H1 (cell line): ENCODE results near the gene ITGB5. TPM values are rescaled to one million over a fixed set of nuclear protein-coding genes. Genes with fewer than 3 reads are reported as not detected.

Experiments
- CTCF ChIA-PET: fragments of 300-600 bp; sonication (Branson Sonifier 250); formaldehyde crosslinking; loops from one replicate; lab custom pipeline; 2021; ENCODE audit not compliant: partially characterized antibody; lab: Charles Lee
- POLR2A ChIA-PET: fragments of 300-600 bp; sonication (Branson Sonifier 250); formaldehyde crosslinking; loops from one replicate; lab custom pipeline; 2021; ENCODE audit warnings: inconsistent platforms; ENCODE audit not compliant: partially characterized antibody; lab: Charles Lee
- DNase-seq, 2 experiments: peaks; one replicate each; pipeline versions ENCODE4 v3.0.0 to v3.0.0-alpha.2; 2010 to 2022; ENCODE audit warnings: low spot score in 2 of 2, low read depth in 1 of 2, mixed read lengths in 1 of 2
- FAIRE-seq: peaks from 2 replicates; lab custom pipeline; 2011; peaks lifted over from hg19 to GRCh38; lab: Jason Lieb, UNC
- H2AFZ ChIP-seq: 2 replicates; pipeline ENCODE4 v1.8.1; 2012; ENCODE audit warnings: low read length, inconsistent platforms
- H2AK5ac ChIP-seq: 2 replicates; pipeline ENCODE4 v1.6.1; 2013; ENCODE audit warnings: low read depth, low read length
- H2BK120ac ChIP-seq: replicated peaks from 2 replicates; pipeline ENCODE3; 2013; ENCODE audit warnings: low read depth, low read length, inconsistent platforms
- H2BK12ac ChIP-seq: 2 replicates; pipeline ENCODE4 v1.6.1; 2013; ENCODE audit warnings: low read depth, low read length
- H2BK15ac ChIP-seq: 2 replicates; pipeline ENCODE4 v1.6.1; 2013; ENCODE audit warnings: low read length
- H2BK20ac ChIP-seq: 2 replicates; pipeline ENCODE4 v1.6.1; 2013; ENCODE audit warnings: low read length
- H2BK5ac ChIP-seq: 2 replicates; pipeline ENCODE4 v1.6.1; 2013; ENCODE audit warnings: low read depth, low read length
- H3K14ac ChIP-seq: 2 replicates; pipeline ENCODE4 v1.6.1; 2013; ENCODE audit warnings: inconsistent platforms; ENCODE audit not compliant: insufficient read length
- H3K18ac ChIP-seq: 2 replicates; pipeline ENCODE4 v1.6.1; 2013; ENCODE audit warnings: low read length; ENCODE audit errors: extremely low read depth
- H3K23ac ChIP-seq: 2 replicates; pipeline ENCODE4 v1.6.1; 2013; ENCODE audit warnings: inconsistent platforms; ENCODE audit not compliant: insufficient read length
- H3K23me2 ChIP-seq: 2 replicates; pipeline ENCODE4 v1.6.1; 2013; ENCODE audit warnings: low read depth, low read length
- H3K27ac ChIP-seq: 2 replicates; pipeline ENCODE4 v1.6.1; 2011; ENCODE audit warnings: low read depth, low read length, inconsistent platforms
- H3K27me3 ChIP-seq, 4 experiments: replicated peaks in 1 of 4; 1 replicate in 1 of 4; 2 replicates in 3 of 4; pipeline versions ENCODE4 v1.6.1 to v1.8.1; 2011 to 2013; ENCODE audit warnings: low read length in 3 of 4, mild to moderate bottlenecking in 3 of 4, inconsistent platforms in 2 of 4, mixed read lengths in 2 of 4, moderate library complexity in 1 of 4; ENCODE audit not compliant: control insufficient read depth in 3 of 4, insufficient read depth in 3 of 4; ENCODE audit errors: extremely low read depth in 1 of 4
- H3K36me3 ChIP-seq, 4 experiments: 2 replicates each; pipeline versions ENCODE4 v1.6.1 to v1.8.1; 2011 to 2013; ENCODE audit warnings: mild to moderate bottlenecking in 4 of 4, low read length in 3 of 4, moderate library complexity in 2 of 4, control low read depth in 1 of 4, inconsistent platforms in 1 of 4; ENCODE audit not compliant: insufficient read depth in 4 of 4, control insufficient read depth in 2 of 4
- H3K4ac ChIP-seq: replicated peaks from 2 replicates; pipeline ENCODE3; 2013; ENCODE audit warnings: low read length, low read depth, mixed read lengths, inconsistent platforms; ENCODE audit not compliant: insufficient read length
- H3K4me1 ChIP-seq, 4 experiments: replicated peaks in 1 of 4; 1 replicate in 1 of 4; 2 replicates in 3 of 4; pipeline versions ENCODE4 v1.6.1 to v1.8.1; 2011 to 2013; ENCODE audit warnings: low read length in 3 of 4, inconsistent platforms in 2 of 4, mixed read lengths in 1 of 4; ENCODE audit not compliant: insufficient read depth in 4 of 4, control insufficient read depth in 3 of 4
- H3K4me2 ChIP-seq, 2 experiments: 2 replicates each; pipeline versions ENCODE4 v1.6.1 to v1.8.1; 2011 to 2013; ENCODE audit warnings: low read depth in 2 of 2, low read length in 2 of 2, control low read depth in 1 of 2, inconsistent platforms in 1 of 2, mild to moderate bottlenecking in 1 of 2; ENCODE audit not compliant: insufficient read depth in 1 of 2
- H3K4me3 ChIP-seq, 4 experiments: fragments of 200-600, 300-600 bp in 1 of 4; sonication (generic), shearing (Covaris generic), sonication (Bioruptor Twin) in 1 of 4; 2 replicates each; pipeline versions ENCODE4 v1.5.1 to v1.8.1; 2011 to 2016; ENCODE audit warnings: low read length in 4 of 4, low read depth in 3 of 4, control low read depth in 2 of 4, inconsistent platforms in 2 of 4, mild to moderate bottlenecking in 2 of 4, mixed read lengths in 1 of 4, moderate library complexity in 1 of 4; ENCODE audit not compliant: insufficient read depth in 2 of 4; ENCODE audit errors: extremely low read depth in 1 of 4
- H3K56ac ChIP-seq: replicated peaks from 2 replicates; pipeline ENCODE3; 2013; ENCODE audit warnings: low read depth, mild to moderate bottlenecking, mixed read lengths, low read length, inconsistent platforms; ENCODE audit not compliant: insufficient read length
- H3K79me1 ChIP-seq: 2 replicates; pipeline ENCODE4 v1.6.1; 2013; ENCODE audit warnings: low read depth, low read length, control low read depth
- H3K79me2 ChIP-seq, 2 experiments: 2 replicates each; pipeline versions ENCODE4 v1.6.1 to v1.8.1; 2012 to 2013; ENCODE audit warnings: low read length in 2 of 2, mild to moderate bottlenecking in 2 of 2, inconsistent platforms in 1 of 2; ENCODE audit not compliant: insufficient read depth in 2 of 2, control insufficient read depth in 1 of 2
- H3K9ac ChIP-seq, 4 experiments: replicated peaks in 1 of 4; 1 replicate in 1 of 4; 2 replicates in 3 of 4; pipeline versions ENCODE4 v1.6.1 to v1.8.1; 2011 to 2013; ENCODE audit warnings: low read depth in 3 of 4, low read length in 3 of 4, control low read depth in 2 of 4, mild to moderate bottlenecking in 2 of 4, moderate library complexity in 2 of 4, inconsistent platforms in 1 of 4; ENCODE audit errors: extremely low read depth in 1 of 4
- H3K9me3 ChIP-seq, 2 experiments: 2 replicates each; pipeline versions ENCODE4 v1.6.1 to v1.8.1; 2012 to 2013; ENCODE audit warnings: mild to moderate bottlenecking in 2 of 2, moderate library complexity in 2 of 2, control low read depth in 1 of 2, inconsistent platforms in 1 of 2, low read depth in 1 of 2, low read length in 1 of 2, mixed read lengths in 1 of 2; ENCODE audit not compliant: insufficient read depth in 2 of 2
- H4K20me1 ChIP-seq, 2 experiments: replicated peaks in 1 of 2; 2 replicates each; pipeline versions ENCODE3 to v1.8.1; 2011 to 2013; ENCODE audit warnings: inconsistent platforms in 2 of 2, low read length in 2 of 2, mild to moderate bottlenecking in 1 of 2; ENCODE audit not compliant: insufficient read depth in 2 of 2, control insufficient read depth in 1 of 2
- H4K5ac ChIP-seq: 2 replicates; pipeline ENCODE4 v1.6.1; 2013; ENCODE audit warnings: low read length, low read depth, mixed read lengths, inconsistent platforms; ENCODE audit not compliant: insufficient read length
- H4K8ac ChIP-seq: 2 replicates; pipeline ENCODE4 v1.8.0; 2013; ENCODE audit warnings: mild to moderate bottlenecking, moderate library complexity, low read length, inconsistent platforms; ENCODE audit not compliant: insufficient read depth; ENCODE audit errors: extremely low read depth
- H4K91ac ChIP-seq: replicated peaks from 2 replicates; pipeline ENCODE3; 2013; ENCODE audit warnings: low read length, mixed read lengths, inconsistent platforms; ENCODE audit not compliant: insufficient read length
- BCL11A ChIP-seq, 2 experiments: IDR thresholded peaks; one replicate each; pipeline ENCODE4 v1.6.1; 2011; ENCODE audit warnings: low read depth in 2 of 2, low read length in 2 of 2, mild to moderate bottlenecking in 2 of 2
- EP300 ChIP-seq, 2 experiments: IDR thresholded peaks; 1 replicate in 1 of 2; 2 replicates in 1 of 2; pipeline ENCODE4 v1.6.1; 2011 to 2012; ENCODE audit warnings: low read depth in 2 of 2, low read length in 2 of 2, mild to moderate bottlenecking in 2 of 2, borderline replicate concordance in 1 of 2, inconsistent platforms in 1 of 2, moderate library complexity in 1 of 2
- GABPA ChIP-seq: IDR thresholded peaks from 2 replicates; pipeline ENCODE4 v1.6.1; 2011; ENCODE audit warnings: mild to moderate bottlenecking, low read length, moderate library complexity, borderline replicate concordance; ENCODE audit not compliant: insufficient read depth
- KDM4A ChIP-seq: IDR thresholded peaks from one replicate; pipeline ENCODE4 v1.7.1; 2012; ENCODE audit warnings: low read depth, mild to moderate bottlenecking, moderate library complexity, low read length, inconsistent platforms; ENCODE audit not compliant: severe bottlenecking
- NRF1 ChIP-seq: IDR thresholded peaks from 2 replicates; pipeline ENCODE4 v1.6.1; 2011; ENCODE audit warnings: mild to moderate bottlenecking, low read depth, low read length, improper control_type of control experiment
- POU5F1 ChIP-seq: IDR thresholded peaks from 2 replicates; pipeline ENCODE4 v1.6.1; 2011; ENCODE audit warnings: low read depth, mild to moderate bottlenecking, low read length, moderate library complexity
- SIN3A ChIP-seq, 2 experiments: IDR thresholded peaks in 1 of 2; conservative IDR thresholded peaks in 1 of 2; 2 replicates each; pipeline ENCODE4 v1.6.1; 2011 to 2012; ENCODE audit warnings: low read length in 2 of 2, improper control_type of control experiment in 1 of 2, low read depth in 1 of 2, mild to moderate bottlenecking in 1 of 2
- SIX5 ChIP-seq: IDR thresholded peaks from 2 replicates; pipeline ENCODE4 v1.6.1; 2011; ENCODE audit warnings: mild to moderate bottlenecking, low read depth, low read length
- TAF1 ChIP-seq: IDR thresholded peaks from 2 replicates; pipeline ENCODE4 v1.6.1; 2011; ENCODE audit warnings: mild to moderate bottlenecking, low read depth, low read length
- TCF12 ChIP-seq: IDR thresholded peaks from 2 replicates; pipeline ENCODE4 v1.6.1; 2011; ENCODE audit warnings: low read depth, mild to moderate bottlenecking, low read length
- WGBS, 2 experiments: shearing (Covaris generic) in 1 of 2; methylation state at CpG; one replicate each; pipeline versions ENCODE4 v1.1.6 to v1.1.7; 2013 to 2015; ENCODE audit warnings: low lambda C conversion rate in 2 of 2, mixed read lengths in 2 of 2, inconsistent platforms in 1 of 2, low coverage in 1 of 2, missing lambda C conversion rate in 1 of 2; ENCODE audit not compliant: insufficient replicate concordance in 2 of 2, insufficient coverage in 1 of 2, insufficient read length in 1 of 2; ENCODE audit errors: extremely low coverage in 1 of 2, missing lambda C conversion rate in 1 of 2; 5-methylcytosine and 5-hydroxymethylcytosine counted together
- polyA plus RNA-seq, 7 experiments: library from polyadenylated mRNA; depleted of rRNA in 3 of 7; stranded (reverse) in 5 of 7; unstranded in 2 of 7; fragments of >200 nt in 5 of 7; fragments of 200-250 nt in 2 of 7; gene quantifications; 1 replicate in 5 of 7; 2 replicates in 1 of 7; 4 replicates in 1 of 7; pipeline versions ENCODE4 v1.2.1 to v1.2.3, GENCODE V29; 2011 to 2013; ENCODE audit warnings: missing spikeins in 2 of 7, mixed read lengths in 2 of 7
- total RNA-seq: library from RNA; stranded (reverse); fragmentation: NEBNext Ultra II Directional; extraction: Animal tissue kit (Norgen Biotek cat#: 25700); gene quantifications from 2 replicates; pipeline ENCODE4 v1.2.1, GENCODE V29; 2021
- TF ChIP-seq, protein P1 (sequence below): IDR thresholded peaks from 2 replicates; pipeline ENCODE4 v1.6.1; 2012; ENCODE audit warnings: inconsistent platforms

Gene ITGB5
- total and polyA plus RNA-seq, 2 of the 8 experiments (the other 6 are each of a cell fraction or from before 2014, with no cell fraction given) = 101 to 268 TPM

GRCh38 chr3:124815781-124816180 is 71.4 kb downstream of the ITGB5 start:
- Histone ChIP-seq H3K79me2 (no peaks in the 10 kb centered on the region), H4K20me1 (peaks cover 2 to 5% of the 10 kb centered on the region in 2 experiments), H4K5ac (no peak overlapping the region), H3K9ac (no peak overlapping the region), H3K18ac (no peak overlapping the region), H3K23ac (no peak overlapping the region), H3K4me3 (no peak overlapping the region), H3K36me3 (peaks cover 4 to 12% (median 7%) of the 10 kb centered on the region in 4 experiments; a peak in 6 of 8 replicates), H3K27me3 (no peaks in the 10 kb centered on the region; a peak in 1 of 7 replicates), H3K9me3 (no peaks in the 10 kb centered on the region), H3K4ac (no peak overlapping the region), H4K91ac (no peak overlapping the region), H2AFZ (no peak overlapping the region), H3K4me1 (no peaks in the 10 kb centered on the region; a peak in 1 of 7 replicates), H2BK12ac (no peak overlapping the region), H3K14ac (no peak overlapping the region), H3K27ac (no peak overlapping the region), H2BK20ac (no peak overlapping the region), H3K4me2 (no peak overlapping the region), H3K23me2 (no peaks in the 10 kb centered on the region), H2BK120ac (no peak overlapping the region), H2BK15ac (no peak overlapping the region), H3K56ac (no peak overlapping the region), H2AK5ac (no peak overlapping the region), H3K79me1 (peaks cover 4% of the 10 kb centered on the region; the same call in 1 of the 2 replicates), H2BK5ac (peak overlapping the region; percentile 21; the same call in 1 of the 2 replicates), H4K8ac (no peak overlapping the region)
- FAIRE-seq = no peak
- 94% methylated on average over 5 of the region's 5 CpGs; no CpG with 5 or more reads in 1 of the 2 experiments for WGBS, 2 experiments
- ChIA-PET CTCF (interaction anchor here (0.9 to 4.6 kb wide), 3 partner anchors 28 to 70 kb away, joined by 3 to 17 read pairs (median 5); no protein-coding TSS in a partner anchor), POLR2A (interaction anchor here (1.4 to 2.4 kb wide), 2 partner anchors 11 to 84 kb away, joined by 3 to 13 read pairs; no protein-coding TSS in a partner anchor)
- no peak for DNase-seq
- TF ChIP-seq SIN3A (conservative IDR thresholded peaks at IDR 0.05 in 1 of 2, IDR thresholded peaks at IDR 0.05 in 1 of 2; ENCODE audit: low read depth in 1 of 2, low read length in 2 of 2) (no peak), SIX5 (no peak), EP300 (IDR thresholded peaks at IDR 0.05; ENCODE audit: borderline replicate concordance in 1 of 2, low read depth in 2 of 2, low read length in 2 of 2) (no peak), POU5F1 (no peak), GABPA (no peak), KDM4A (no peak), TAF1 (no peak), TCF12 (no peak), NRF1 (no peak), BCL11A (IDR thresholded peaks at IDR 0.05; ENCODE audit: low read depth in 2 of 2, low read length in 2 of 2) (no peak)
- TF ChIP-seq, protein P1, sequence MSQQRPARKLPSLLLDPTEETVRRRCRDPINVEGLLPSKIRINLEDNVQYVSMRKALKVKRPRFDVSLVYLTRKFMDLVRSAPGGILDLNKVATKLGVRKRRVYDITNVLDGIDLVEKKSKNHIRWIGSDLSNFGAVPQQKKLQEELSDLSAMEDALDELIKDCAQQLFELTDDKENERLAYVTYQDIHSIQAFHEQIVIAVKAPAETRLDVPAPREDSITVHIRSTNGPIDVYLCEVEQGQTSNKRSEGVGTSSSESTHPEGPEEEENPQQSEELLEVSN = no peak
